AG10803 (cell line): Measurements from ENCODE around the gene ABCA3.

Source experiments
- DNase-seq: peaks from one replicate; pipeline ENCODE4 v3.0.0; 2010; ENCODE audit warnings: low read depth
- H3K4me3 ChIP-seq: 2 replicates; pipeline ENCODE4 v1.5.1; 2011; ENCODE audit warnings: mild to moderate bottlenecking, low read length, control low read depth
- TF ChIP-seq, protein P1 (sequence below): conservative IDR thresholded peaks from 2 replicates; pipeline ENCODE4 v1.5.1; 2011; ENCODE audit warnings: mild to moderate bottlenecking, low read length, control low read depth, inconsistent platforms

Gene ABCA3

DNA sequence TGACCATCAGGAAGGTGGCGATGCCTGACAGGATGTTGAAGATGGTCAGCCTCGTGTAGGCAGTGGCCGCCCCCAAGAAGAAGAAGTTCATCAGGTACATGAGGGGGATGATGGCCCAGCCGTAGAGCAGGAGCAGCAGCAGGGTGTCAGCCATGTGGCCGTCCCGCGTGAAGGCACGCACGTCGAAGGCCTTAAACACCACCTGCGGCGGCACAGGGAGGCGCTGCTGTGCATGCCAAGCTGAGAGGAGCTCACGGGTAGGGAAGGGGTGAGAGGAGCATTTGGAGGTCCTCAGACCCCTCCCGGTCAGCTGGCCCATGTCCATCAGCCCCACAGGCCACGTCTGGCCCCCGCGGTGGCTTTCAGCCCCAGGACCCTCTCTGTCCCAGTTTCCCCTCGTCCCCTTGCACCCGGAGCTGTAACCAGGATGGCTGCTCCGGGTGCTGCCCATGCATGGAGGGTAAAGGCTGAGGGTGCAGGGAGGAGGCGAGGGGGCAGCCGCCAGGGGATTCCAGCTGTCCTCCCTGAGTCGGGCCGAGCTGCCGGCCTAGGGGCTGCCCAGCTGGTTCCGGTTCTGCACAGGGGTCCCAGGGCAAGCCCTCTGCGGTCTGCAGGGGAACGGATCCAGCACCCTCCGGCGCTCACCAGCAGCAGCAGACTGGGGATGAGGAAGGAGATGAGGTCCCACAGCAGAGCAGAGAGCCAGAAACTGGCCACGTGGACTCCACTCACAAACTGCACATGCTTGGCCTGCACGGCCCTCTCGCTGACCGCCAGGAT is 55.5 kb downstream of the ABCA3 start:
- TF ChIP-seq, protein P1, sequence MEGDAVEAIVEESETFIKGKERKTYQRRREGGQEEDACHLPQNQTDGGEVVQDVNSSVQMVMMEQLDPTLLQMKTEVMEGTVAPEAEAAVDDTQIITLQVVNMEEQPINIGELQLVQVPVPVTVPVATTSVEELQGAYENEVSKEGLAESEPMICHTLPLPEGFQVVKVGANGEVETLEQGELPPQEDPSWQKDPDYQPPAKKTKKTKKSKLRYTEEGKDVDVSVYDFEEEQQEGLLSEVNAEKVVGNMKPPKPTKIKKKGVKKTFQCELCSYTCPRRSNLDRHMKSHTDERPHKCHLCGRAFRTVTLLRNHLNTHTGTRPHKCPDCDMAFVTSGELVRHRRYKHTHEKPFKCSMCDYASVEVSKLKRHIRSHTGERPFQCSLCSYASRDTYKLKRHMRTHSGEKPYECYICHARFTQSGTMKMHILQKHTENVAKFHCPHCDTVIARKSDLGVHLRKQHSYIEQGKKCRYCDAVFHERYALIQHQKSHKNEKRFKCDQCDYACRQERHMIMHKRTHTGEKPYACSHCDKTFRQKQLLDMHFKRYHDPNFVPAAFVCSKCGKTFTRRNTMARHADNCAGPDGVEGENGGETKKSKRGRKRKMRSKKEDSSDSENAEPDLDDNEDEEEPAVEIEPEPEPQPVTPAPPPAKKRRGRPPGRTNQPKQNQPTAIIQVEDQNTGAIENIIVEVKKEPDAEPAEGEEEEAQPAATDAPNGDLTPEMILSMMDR: no peak
- DNase-seq: no peak
- H3K4me3 ChIP-seq: no peak overlapping the region

DNA sequence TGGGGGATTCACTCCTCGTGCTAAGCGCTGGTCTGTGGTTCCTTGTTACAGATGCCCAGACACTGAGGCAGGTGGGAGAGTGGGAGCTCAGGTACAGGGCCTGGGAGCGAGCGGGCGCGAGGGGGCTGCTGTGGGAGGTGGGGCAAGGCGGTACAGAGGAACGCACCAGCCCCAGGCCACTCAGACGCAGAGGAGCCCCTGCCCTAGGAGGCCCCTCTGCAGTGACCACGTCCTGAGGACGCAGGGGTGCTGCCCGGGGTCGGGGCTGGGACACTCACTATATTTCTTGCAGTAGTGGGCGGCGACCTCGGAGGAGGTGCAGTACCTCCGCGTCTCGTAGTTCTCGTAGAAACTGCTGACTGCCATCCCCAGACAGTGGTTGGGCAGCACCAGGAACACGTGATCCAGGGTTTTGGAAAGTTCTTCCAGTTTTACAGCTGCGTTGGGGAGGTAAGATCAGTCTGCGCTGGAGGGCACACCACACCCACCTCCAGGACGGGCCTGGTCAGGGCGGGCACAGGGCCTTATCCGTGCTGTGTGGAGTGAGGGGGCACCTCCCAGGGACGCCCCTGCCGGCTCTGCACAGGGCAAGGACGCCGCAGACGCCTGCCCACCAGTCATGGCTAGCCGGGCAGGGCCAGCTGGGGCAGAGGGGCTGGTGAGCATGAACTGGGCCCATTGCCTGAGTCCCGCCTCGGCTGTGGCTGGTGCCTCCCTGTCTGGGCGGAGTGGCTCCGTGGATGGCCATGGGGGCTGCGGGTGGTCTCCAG is 56.3 kb downstream of the ABCA3 start:
- DNase-seq: no peak
- H3K4me3 ChIP-seq: no peak overlapping the region
- TF ChIP-seq, protein P1: no peak

DNA sequence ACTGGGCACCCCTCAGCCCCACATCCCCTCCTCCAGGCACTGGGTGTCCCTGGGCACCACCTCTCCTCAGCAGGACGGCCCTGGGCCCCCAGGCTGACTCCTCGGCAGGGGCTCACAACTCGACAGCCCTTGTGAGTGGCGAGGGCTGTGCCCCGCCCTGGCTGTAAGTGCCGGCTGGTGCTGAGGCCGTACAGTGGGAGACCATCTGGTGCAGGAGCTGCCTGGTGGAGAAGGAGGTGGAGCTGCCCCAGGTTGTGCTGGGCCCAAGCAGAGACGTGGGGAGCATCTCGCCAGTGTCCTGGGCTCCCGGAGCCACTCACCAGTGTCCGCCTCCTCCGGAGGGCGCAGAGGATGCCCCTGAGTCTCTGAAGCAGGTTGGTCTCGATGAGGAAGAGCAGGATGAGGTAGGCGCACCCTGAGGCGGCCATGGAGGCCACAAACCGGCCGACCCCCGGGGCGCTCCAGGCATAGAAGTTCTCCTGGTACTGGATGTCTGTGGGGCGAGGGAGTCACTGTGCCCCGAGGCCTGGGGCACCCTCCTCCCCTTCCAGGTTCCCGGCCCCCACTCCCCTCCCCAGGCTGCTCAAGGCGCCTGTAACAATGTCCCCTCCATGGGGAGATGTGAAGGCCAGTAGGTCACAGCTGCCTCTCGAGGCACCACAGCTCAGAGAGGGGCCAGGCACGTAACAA is 57.5 kb downstream of the ABCA3 start:
- H3K4me3 ChIP-seq: no peak overlapping the region
- TF ChIP-seq, protein P1: no peak
- no peak for DNase-seq

DNA sequence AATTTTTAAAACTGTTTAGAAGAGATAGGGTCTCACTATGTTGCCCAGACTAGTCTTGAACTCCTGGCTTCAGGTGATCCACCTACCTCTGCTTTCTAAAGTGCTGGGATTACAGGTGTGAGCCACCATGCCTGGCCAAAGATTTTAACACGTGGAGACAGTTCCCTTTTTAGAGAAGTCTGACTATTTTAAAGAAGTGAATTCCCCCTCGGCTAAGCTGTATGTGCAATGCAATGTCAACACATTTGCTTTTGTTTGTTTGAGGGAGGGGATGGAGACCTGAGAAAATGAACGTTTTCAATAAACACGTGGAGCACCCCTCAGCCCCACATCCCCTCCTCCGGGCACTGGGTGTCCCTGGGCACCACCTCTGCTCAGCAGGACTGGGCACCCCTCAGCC is 58.3 kb downstream of the ABCA3 start:
- DNase-seq: no peak
- H3K4me3 ChIP-seq: no peak overlapping the region
- TF ChIP-seq, protein P1: no peak

DNA sequence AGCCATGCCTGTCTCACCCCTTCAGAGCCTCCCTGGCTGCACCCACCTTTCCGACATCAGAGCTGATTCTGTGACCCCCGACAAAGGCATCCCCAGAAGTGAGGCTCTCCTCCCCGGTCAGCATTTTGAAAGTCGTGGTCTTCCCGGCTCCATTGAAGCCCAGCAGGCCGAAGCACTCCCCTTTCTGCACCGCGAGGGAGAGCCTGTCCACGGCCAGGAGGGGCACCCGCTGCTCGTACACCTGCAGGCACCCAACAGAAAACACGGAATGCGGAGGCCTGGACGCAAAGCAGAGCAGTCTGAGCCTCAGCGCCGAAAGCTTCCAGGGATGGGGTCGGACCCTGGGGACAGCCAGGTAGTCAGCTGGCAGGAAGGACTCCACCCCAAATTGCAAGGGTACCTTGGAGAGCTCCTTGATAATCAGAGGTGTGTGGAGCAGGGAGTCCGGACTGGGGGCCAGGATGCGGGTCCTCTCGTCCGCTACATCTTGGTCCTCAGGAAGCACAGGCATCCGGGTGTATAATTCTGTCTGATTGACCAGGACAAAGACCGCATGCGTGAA is 59.5 kb downstream of the ABCA3 start:
- no peak for DNase-seq
- no peak overlapping the region for H3K4me3 ChIP-seq
- TF ChIP-seq, protein P1: no peak

DNA sequence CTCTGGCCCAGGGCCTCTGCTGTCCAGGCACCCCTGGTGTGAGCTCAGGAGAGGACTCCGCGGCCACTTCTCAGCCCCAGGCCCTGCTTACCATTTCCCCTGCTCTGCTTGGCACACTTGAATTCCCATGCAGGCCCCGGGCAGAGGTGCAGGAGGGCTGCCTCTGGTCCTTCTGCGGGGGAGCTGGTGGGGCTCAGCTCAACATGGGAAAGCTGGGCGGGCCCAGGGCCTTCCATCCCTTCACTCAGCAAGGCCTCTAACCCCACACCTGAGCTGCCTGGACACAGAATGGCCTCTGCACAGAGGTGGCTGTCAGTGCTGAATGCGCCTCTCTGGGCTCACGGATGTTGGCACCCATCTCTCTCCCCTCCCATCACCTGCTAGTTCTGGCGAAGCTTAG is 60.1 kb downstream of the ABCA3 start:
- DNase-seq: no peak
- TF ChIP-seq, protein P1: no peak
- H3K4me3 ChIP-seq: no peak overlapping the region
